ENCODE measurements around the gene TANGO2.

Gene TANGO2

GRCh38 chr22:20089977-20090729 is 69.2 kb downstream of the TANGO2 start:
- DNase-seq = no peak

- no peak for DNase-seq
These were observed 69.9 kb downstream of the TANGO2 start for GRCh38 chr22:20090730-20091240.

- no peak for DNase-seq
These were observed 71.0 kb downstream of the TANGO2 start for GRCh38 chr22:20091690-20092476.

- no peak for DNase-seq
These were observed 71.6 kb downstream of the TANGO2 start for GRCh38 chr22:20092477-20092854.

- no peak for DNase-seq
These were observed 72.7 kb downstream of the TANGO2 start for GRCh38 chr22:20093418-20094196.

- no peak for DNase-seq
These were observed 73.4 kb downstream of the TANGO2 start for GRCh38 chr22:20094197-20094807.

GRCh38 chr22:20095521-20095920 is 74.6 kb downstream of the TANGO2 start:
- DNase-seq = no peak

- no peak for DNase-seq
These were observed 75.9 kb downstream of the TANGO2 start for GRCh38 chr22:20096574-20097420.

- DNase-seq = no peak
These were observed 78.3 kb downstream of the TANGO2 start for GRCh38 chr22:20099099-20099711.

- DNase-seq = no peak
These were observed 80.7 kb downstream of the TANGO2 start for GRCh38 chr22:20101638-20102037.

- DNase-seq = no peak
These were observed 81.4 kb downstream of the TANGO2 start for GRCh38 chr22:20102203-20102780.

- DNase-seq = no peak
These were observed 84.7 kb downstream of the TANGO2 start for GRCh38 chr22:20105456-20106204.

- DNase-seq = no peak
These were observed 85.4 kb downstream of the TANGO2 start for GRCh38 chr22:20106205-20106848.

GRCh38 chr22:20106849-20107237 is 85.9 kb downstream of the TANGO2 start:
- DNase-seq = no peak

GRCh38 chr22:20107471-20107901 is 86.6 kb downstream of the TANGO2 start:
- DNase-seq = no peak

- DNase-seq = no peak
These were observed 87.2 kb downstream of the TANGO2 start for GRCh38 chr22:20107951-20108756.

GRCh38 chr22:20108757-20109230 is 87.9 kb downstream of the TANGO2 start:
- DNase-seq = no peak
